A673 (cell line): ENCODE results near the gene ZNF716.

Experiments used
- CTCF ChIP-seq: fragments of 300-800, 200-600 bp; sonication (generic); conservative IDR thresholded peaks from 2 replicates; pipeline ENCODE4 v1.5.1; 2017; ENCODE audit warnings: low read depth, mild to moderate bottlenecking, antibody characterized with exemption, low read length, moderate library complexity, mixed read lengths
- EZH2 ChIP-seq: fragments of 200-600 bp; sonication (generic); IDR thresholded peaks from 2 replicates; pipeline ENCODE4 v1.6.1; 2017; ENCODE audit warnings: borderline replicate concordance, low read depth, mild to moderate bottlenecking, mixed read lengths, antibody characterized with exemption, low read length; ENCODE audit not compliant: poor library complexity, severe bottlenecking

DNA sequence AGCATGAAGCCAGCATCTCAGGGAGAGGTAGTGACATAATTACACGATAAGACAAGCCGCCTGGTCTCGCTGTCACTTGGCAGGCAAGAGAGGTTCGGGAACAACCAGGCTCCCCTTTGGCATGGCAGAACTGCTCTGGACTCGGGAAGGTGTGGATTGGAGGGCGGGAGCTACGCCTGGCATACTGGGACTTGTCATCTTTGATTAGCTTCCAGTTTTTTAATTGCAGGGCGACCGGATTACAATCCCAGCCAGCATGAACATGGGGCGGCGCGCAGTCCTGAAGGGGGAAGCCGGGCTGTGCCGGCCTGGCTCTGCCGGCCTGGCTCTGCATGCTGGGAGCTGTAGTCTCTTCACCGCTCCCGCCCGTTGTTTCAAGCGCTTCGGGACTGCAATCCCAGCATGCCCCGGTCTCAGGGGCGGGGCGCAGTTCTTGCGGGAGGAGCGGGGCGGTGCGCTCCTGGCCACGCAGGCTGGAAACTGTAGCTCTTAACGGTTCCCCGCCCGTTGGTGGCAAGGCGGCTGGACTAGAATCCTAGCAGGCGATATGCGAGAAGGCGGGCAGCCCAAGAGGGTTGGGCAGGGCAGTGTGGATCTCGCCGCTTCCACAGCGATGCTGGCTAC, 45.5 kb upstream of the ZNF716 start:
- TF ChIP-seq CTCF (no peak), EZH2 (no peak)
